Effector CD4-positive, alpha-beta T cell (primary cell): ENCODE measurements around the gene PAXIP1.
"Not testable (repeated sequence)": the region's sequence is repeated elsewhere in the genome, so short reads cannot be mapped to it uniquely, and the experiment has no call there.

Experiments
- DNase-seq: peaks from one replicate; pipeline ENCODE4 v3.0.0-alpha.2; 2020

Gene PAXIP1

DNA sequence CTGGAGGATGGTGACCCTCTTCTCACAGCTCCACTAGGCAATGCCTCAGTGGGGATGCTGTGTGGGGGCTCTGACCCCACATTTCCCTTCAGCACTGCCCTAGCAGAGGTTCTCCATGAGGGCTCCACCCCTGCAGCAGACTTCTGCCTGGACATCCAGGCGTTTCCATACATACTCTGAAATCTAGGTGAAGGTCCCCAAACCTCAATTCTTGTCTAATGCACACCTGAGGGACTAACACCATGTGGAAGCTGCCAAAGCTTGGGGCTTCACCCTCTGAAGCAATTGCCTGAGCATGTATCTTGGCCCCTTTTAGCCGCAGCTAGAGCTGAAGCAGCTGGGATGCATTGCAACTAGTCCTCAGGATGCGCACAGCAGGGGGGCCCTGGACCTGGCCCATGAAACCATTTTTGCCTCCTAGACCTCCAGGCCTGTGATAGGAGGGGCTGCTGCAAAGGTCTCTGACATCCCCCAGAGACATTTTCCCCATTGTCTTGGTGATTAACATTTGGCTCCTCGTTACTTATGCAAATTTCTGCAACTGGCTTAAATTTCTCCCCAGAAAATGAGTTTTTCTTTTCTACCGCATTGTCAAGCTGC, 68.5 kb downstream of the PAXIP1 start:
- DNase-seq = not testable (repeated sequence)

DNA sequence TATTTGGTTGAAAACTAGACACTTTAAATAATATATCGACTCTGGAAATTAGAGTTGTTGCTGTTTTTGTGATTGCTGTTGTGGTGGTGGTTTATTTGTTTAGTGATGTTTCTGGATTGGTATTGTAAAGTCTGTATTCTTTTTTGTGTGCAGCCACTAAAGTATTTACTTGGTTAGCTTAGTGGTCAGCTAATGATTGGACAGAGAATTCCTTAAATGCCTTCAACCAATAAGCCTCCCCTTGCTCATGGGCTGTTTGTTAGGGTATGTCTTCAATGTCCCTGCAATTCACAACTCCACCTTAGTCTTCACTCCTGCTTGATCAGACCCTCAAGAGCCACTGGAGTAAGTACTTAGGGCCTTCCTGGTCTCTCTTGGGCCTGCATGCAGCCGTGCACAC, 71.0 kb downstream of the PAXIP1 start:
- DNase-seq = no peak

DNA sequence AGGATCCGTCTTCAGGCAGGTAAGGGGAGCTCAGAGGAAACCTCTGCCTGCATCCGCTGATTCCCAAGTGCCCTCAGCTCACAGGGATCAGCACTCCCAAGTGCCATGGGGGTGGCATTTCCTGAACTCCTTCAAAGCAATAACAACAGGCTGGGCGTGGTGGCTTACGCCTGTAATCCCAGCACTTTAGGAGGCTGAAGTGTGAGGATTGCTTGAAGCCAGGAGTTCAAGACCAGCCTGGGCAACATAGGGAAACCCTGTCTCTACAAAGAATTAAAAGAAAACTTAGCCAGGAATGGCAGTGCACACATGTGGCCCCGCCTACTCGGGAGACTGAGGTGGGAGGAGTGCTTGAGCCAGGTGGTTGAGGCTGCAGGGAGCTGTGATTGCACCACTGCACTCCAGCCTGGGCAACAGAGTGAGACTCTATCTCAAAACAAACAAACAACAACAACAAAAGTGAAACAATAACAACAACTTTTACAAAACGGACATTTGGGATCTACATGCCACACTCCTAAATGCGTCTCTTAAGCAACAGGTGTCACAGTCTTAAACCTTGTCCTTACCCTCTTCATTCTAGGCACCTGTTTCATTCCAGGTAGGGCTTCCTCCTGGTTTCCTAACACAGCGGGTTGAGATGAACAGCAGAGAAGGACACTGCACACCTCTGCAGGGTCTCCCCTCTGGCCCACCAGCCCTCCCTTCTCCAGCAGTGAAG, 73.8 kb downstream of the PAXIP1 start:
- DNase-seq = no peak

- peak; percentile 35 for DNase-seq
Observed at GRCh38 chr7:154928136-154929005, 74.6 kb downstream of the PAXIP1 start.

GRCh38 chr7:154927624-154928125, 75.2 kb downstream of the PAXIP1 start:
- DNase-seq = peak; percentile 78

DNA sequence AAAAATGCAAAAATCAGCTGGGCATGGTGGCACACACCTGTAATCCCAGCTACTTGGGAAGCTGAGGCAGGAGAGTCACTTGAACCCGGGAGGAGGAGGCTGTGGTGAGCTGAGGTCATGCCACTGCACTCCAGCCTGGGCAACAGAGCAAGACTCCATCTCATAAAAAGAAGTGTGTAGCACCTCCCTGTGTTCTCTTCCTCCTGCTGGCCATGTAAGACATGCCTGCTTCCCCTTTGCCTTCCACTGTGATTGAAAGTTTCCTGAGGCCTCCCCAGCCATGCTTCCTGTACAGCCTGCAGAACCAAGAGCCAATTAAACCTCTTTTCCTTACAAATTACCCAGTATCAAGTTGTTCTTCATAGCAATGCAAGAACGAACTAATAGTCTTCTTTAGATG, 80.5 kb downstream of the PAXIP1 start:
- DNase-seq = not testable (repeated sequence)

GRCh38 chr7:154919344-154920225, 83.3 kb downstream of the PAXIP1 start:
- no peak for DNase-seq

- no peak for DNase-seq
Observed at GRCh38 chr7:154918741-154919140, 84.2 kb downstream of the PAXIP1 start.

DNA sequence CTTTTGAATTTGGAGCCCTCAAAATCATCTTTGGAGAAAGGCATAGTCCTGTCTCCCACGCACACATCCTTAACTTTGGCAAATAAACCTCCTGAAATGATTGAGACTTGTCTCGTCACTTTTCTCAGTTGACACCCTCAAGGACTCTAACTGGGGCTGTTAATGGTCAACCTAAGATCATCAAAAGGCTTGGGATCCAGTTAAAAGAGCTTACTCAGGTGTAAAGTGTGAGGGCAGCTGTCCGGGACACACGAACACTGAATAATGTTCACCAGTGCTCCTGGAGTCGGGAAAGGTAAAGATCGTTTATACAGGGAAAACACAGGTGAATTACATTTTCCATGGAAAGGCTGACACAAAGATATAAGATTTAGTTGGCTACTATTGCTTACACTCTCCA, 84.7 kb downstream of the PAXIP1 start:
- DNase-seq = no peak

- DNase-seq = no peak
Observed at GRCh38 chr7:154917808-154918160, 85.1 kb downstream of the PAXIP1 start.

DNA sequence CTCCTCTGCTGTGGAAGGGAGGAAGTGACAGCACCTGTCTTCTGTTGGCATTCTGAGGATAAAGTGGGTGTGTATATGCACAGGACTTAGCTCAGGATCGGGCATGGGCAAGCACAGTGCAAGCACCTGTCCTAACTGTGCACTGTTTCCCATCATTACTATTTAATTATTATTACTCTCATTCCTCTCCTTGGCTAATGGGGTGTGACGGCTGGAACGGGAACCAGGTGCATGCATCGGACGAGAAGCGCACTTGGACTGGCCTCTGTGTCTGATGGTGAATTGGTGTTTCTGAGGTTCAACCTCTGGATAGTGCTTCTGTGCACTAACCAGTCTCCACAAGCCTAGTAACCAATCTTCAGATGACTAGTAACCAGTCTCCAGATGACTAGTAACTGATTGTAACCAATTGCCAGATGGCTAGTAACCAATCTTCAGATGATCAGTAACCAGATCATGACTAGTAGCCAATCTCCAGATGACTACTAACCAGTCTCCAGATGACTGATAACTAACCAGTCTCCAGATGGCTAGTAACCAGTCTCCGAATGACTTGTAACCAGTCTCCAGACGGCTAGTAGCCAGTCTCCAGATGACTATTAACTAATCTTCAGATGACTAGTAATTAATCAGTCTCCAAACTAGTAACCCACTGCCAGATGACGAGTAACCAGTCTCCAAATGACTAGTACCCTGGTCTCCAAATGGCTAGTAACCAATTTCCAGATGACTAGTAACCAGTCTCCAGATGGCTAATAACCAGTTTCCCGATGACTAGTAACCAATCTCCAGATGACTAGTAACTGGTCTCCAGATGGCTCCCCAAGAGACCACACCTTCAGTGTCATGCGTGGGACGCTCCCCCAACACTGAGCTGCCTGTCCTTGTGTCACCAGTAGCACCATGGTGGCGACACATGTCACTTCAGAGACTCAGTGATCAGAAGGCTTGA, 85.8 kb downstream of the PAXIP1 start:
- no peak for DNase-seq

DNA sequence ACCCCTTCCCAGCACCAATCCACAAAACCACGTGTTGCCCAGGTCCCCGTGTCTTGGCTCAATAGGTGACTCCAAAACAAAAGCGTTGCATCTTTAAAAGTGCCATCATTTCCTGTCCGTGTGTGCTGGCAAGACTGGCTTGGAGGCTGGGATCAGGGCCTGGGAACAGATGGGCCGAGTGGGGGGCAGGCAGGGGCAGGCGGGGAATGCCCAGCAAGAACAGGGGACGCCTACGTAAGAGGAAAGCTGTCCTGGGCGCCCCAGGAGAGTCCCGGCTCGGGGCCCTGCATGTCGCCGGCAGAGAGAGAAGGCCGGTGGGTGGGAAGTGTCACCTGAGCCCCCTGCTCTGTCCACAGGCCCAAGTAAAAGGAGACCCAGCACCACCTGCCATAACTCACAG, 86.5 kb downstream of the PAXIP1 start:
- no peak for DNase-seq

- no peak for DNase-seq
Observed at GRCh38 chr7:154915600-154915999, 87.3 kb downstream of the PAXIP1 start.

DNA sequence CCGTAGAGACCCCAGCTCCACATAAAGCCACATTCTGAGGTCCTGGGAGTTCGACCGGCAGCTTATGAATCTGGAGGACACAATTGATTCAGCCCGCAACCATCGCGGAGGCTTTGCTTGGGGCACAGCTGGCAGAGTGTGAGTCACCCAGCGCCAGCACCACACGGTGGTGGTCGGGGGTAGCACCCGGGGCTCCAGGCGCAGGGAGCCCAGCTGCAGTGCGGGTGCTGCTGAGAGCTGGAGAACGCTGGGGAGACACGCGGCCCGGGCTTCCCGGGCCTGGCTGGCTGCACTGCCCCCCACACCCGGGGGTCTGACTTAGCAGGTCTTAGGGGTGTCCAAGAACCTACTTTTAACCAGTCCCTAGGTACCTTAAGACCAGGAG, 87.9 kb downstream of the PAXIP1 start:
- no peak for DNase-seq

- DNase-seq = no peak
Observed at GRCh38 chr7:154914308-154914995, 88.5 kb downstream of the PAXIP1 start.

DNA sequence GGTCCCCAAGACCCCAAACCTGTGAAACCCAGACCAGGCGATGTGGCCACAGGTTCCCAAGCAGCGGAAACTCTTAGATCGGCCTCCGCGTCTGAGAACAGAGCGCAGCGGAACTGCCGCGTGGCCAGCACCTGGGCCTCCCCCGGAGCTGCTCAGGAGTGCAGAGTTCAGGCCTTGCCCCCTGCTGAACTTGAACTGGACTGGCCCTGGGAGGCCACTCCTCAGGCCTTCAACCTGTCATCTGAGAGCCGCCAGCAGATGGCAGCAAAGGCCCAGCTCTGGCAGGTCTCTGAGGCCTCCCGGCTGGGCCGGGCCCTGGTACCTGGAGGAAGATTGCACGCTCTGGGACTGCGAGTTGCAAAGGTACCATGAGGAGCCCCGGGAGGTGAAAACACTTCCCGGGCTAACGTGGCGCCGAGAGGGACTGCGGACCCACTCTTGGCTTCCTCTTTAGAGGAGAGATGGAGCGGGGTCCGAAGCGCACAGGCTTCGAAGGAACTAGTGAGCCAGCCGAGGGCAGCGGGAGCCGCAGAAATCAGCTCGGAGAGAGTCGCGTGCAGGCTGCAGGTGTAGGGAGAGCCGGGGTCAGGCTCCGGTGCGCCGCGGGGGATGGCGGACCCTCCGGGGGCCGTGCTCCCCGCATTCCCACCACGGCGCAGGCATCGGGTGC, 89.2 kb downstream of the PAXIP1 start:
- peak; percentile 87 for DNase-seq

DNA sequence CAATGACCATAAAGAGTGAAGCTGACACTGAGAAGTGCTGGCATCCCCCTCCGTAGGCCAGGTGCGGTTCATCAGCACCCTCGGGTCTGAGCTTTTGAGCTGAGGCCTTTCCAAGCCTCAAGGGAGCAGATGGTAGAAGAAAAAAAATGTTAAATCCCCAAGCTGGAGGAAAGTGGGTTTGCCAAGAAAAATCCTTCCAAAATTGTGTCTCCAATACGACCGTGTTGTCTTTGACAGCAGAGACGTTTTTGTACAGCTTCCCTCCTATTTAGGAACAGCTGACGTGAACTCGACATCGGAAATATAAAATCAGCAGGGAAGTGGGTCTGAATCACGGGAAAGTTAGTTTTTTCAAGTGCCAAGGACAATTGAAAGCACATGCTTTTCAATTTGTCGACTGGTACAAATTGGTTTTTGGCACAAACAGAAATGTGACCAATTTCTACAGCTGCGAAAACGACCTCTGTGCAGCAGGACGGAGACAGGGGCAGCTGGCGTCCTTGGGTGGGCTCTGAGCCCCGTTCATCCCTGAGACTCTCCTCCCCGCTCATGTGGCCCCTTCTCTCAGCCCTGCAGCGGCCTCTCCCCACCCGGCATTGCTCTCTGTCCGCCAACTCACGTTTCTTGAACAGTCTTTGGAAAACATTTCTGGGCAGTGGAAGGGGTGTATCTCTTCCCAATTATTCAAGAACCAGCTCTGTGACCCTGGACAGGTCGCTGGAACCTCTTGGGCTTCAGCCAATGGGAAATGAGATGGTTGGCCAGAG, 89.9 kb downstream of the PAXIP1 start:
- DNase-seq = no peak

DNA sequence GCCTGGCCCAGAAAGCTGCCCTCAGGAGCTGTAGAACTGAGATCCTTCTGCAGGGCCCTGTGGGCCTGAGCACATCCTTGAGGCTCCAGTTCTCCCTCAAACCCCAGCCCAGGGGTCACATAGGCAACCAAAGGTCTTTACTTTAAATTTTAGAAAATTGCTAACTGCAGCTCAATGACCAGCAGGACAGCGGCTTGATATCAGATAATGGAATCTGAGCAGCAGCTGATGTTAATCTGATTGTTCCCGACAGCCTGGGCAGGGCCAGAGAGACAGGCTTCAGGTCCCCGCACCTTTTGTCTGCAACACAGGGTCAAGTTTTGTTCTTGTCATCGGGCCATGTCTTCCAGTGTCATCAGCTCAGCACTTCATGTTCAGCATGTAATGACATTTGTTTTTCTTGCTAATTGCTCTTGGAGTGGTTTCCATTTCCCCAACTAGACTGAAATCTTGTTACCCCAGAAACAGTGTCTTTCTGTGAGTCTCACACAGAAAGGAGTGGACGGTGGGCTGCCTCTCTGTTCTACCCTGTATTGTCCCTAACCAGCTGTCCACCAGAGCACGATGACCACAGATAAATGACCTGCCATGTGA, 91.0 kb downstream of the PAXIP1 start:
- no peak for DNase-seq

- no peak for DNase-seq
Observed at GRCh38 chr7:154911411-154911810, 91.5 kb downstream of the PAXIP1 start.
